Stimulated activated CD8-positive, alpha-beta memory T cell treated with anti-CD3 and anti-CD28 coated beads, Interleukin-7, amount 100 ng/mL, for 1 hour (primary cell): ENCODE results near the gene FBXO28.
A peak's percentile ranks its signal among the peaks of the same experiment; 100 is the strongest.
"Not testable (repeated sequence)": the region's sequence is repeated elsewhere in the genome, so short reads cannot be mapped to it uniquely, and the experiment has no call there.

Experiments used
- DNase-seq, 2 donors: peaks; one replicate each; pipeline ENCODE4 v3.0.0-alpha.2; 2020; ENCODE audit warnings: low read depth in 2 of 2

FBXO28 gene

DNA sequence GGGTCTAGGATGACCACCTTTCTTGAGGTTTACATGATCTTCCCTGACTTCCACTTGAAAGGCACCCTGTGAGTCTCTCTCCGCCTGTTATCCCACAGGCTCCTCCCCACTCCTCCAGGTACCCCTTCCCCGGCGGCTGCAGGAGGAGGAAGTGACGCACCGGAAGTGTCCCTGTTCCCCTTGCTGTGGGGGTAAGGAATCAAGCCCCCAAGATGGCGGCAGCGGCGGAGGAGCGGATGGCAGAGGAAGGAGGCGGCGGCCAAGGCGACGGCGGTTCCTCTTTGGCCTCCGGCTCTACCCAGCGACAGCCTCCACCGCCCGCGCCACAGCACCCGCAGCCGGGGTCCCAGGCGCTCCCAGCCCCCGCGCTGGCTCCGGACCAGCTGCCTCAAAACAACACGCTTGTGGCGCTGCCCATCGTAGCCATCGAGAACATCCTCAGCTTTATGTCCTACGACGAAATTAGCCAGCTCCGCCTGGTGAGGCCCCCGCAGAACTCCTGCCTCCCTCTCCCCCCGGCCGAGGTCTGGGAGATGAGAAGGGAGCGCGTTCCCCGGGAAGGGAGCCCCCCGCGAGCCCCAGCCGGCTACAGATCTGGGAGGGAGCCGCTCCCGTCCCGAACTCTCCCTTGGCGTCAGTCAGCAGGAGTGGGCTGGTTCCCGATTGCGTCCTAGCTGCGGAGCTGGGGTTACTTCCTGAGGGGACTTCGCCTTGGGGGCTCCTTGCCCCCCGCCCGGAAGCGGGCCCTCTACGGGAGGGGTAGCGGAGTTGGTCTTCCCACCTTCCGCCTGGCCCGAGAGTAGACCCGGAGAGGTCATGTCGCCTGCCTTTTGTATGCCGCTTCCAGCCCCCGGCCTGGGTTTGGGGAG is at the start of gene FBXO28:
TSS of gene FBXO28 (plus strand) at position 194 of the 869 bp plus-strand sequence. CDS start at position 213, 19 bp downstream.
- DNase-seq, result peak; percentile 83 to 85

- no peak for DNase-seq
Measured at GRCh38 chr1:224064150-224064549, 49.8 kb upstream of the FBXO28 start.

GRCh38 chr1:224065455-224065854 is 48.5 kb upstream of the FBXO28 start:
- no peak for DNase-seq

DNA sequence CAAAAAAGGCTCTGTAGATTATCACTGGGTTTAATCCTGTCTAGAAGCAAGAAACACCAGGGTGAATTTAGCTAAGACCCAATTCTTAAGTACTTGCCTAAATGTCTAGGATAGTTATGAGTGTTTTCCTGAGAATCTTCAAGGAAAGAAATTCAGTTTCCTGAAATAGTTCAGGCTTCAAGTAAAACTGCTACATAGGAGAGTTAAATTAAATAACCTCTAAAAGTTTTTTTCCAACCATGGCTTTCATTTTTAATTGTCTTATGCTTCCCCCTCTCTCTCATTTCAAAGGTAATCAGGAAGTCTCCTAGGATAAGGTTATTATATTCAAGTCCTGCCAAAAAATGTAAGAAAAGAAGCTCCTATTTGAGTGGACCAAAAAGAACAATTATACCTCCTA is 46.7 kb upstream of the FBXO28 start:
- DNase-seq, result no peak

DNA sequence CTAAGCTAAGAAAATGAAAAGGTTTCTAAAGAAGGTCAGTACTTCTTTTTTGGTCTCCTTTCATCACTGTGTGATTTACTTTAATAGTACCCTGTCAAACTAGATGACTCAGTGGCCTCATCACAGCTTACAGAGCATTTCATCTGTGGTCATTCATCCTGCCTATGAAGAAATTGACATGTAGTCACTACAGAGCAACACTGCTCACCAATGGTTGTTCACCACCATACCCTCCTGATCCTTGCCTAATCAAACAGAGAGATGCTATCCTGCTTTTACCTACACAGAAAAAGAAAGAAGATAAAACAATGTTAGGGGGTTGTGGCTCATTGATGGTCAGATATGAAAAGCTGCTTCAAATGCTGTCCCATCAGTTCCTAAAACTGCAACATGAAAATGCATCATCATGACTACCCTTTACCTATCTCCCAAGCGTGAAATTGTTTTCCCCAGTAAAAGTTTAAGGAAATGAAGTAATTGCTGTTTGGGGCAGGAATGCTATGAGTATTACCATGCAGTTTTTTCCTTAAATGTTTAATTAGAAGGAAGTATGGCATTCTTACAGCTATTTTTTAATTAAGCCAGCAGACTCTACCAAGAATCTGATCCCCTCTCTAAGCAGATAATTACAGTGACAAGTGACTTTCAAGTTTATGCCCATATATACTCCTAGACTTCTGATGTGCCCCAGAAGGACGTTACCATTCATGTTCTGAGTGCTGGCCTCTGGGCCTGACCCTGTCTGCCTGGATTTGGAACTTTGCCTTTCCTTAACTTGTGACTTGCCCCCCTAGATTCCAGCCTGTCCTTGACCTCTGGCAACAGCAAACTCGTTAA is 46.1 kb upstream of the FBXO28 start:
- no peak for DNase-seq

- DNase-seq, result no peak
Measured at GRCh38 chr1:224068458-224069072, 45.3 kb upstream of the FBXO28 start.

GRCh38 chr1:224069138-224069537 is 44.8 kb upstream of the FBXO28 start:
- DNase-seq, result no peak

DNA sequence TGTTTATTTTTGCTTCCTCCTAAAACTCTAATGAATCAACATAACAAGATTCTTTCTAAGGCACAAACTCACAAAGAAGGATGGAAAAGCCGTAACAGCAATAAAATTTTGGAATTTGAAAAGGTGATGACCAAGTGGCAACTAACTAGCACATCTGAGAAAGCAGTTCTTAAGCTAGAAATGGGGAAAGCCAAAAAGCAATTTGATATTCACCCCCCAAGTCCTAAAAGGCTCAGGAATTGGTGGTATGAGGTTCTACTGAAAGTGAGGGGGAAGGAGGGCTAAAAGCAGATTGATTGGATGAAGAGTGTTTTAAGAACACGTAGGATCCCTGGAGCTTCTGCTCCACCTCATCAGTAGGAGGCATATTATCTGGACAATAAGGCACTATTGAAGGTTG is 43.4 kb upstream of the FBXO28 start:
- no peak for DNase-seq

GRCh38 chr1:224076407-224076806 is 37.5 kb upstream of the FBXO28 start:
- DNase-seq, result no peak

DNA sequence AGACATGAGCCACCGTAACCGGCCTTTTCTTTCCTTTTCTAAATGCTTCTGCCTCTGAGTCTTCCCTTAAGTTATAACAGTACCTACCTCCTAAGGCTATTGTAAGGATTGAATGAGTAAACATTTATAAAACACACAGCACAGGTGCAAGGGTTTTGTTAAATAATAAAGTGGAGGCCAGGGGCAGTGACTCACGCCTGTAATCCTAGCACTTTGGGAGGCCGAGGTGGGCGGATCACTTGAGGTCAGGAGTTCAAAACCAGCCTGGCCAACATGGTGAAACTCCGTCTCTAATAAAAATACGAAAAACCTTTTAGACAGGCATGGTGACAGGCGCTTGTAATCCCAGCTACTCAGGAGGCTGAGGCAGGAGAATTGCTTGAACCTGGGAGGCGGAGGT is 34.3 kb upstream of the FBXO28 start:
- DNase-seq, result not testable (repeated sequence)

- DNase-seq, result no peak
Measured at GRCh38 chr1:224080115-224080774, 33.7 kb upstream of the FBXO28 start.

- no peak for DNase-seq
Measured at GRCh38 chr1:224081604-224082003, 32.3 kb upstream of the FBXO28 start.

DNA sequence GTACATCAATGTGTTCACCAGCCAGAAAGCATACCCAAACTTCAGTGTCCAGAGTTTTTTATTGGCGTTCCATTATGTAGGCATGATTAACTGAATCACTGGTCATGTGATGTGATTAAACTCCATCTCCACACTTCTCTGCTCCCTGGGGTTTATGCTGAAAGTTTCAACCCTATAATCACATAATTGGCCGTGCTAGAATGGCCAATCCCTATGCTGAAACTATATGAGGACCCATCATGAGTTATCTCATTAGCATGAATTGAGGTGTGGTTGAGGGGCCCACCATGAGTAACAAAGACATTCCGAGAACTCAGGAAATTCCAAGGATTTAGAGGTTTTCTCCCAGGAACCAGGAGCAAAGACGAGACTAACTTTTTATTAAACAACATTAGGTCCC is 31.8 kb upstream of the FBXO28 start:
- DNase-seq, result no peak

DNA sequence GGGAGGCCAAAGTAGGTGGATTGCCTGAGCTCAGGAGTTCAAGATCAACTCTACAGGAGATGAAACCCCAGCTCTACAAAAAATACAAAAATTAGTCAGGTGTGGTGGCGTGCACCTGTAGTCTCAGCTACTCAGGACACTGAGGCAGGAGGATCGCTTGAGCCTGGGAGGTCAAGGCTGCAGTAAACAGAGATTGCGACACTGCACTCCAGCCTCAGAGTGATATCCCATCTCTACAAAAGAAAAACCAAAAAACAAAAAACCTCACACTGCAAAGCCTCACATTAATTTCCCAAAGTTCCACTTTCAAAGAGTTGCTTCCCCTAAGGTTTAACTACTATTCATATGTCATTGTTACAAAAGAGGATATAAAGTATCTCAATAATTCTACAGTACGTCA is 29.0 kb upstream of the FBXO28 start:
- DNase-seq, result no peak

- DNase-seq, result no peak
Measured at GRCh38 chr1:224085421-224086108, 28.3 kb upstream of the FBXO28 start.

- no peak for DNase-seq
Measured at GRCh38 chr1:224087286-224087794, 26.6 kb upstream of the FBXO28 start.

DNA sequence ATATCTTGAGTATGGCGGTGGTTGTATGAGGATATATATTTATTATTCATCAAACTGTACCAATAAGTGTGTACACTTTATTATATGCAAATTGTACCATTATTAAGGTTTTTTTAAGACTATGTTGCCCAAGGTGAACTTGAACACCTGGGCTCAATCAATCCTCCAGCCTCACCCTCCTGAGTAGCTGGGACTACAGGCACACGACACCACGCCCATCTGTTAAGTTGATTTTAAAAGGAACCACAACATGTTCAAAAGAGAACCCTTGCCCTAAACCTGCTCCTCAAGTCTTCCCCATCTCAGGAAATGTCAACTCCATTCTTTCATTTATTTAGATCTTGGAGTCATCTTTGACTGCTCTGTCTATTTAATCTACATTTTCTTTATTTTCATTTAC is 24.3 kb upstream of the FBXO28 start:
- DNase-seq, result no peak

DNA sequence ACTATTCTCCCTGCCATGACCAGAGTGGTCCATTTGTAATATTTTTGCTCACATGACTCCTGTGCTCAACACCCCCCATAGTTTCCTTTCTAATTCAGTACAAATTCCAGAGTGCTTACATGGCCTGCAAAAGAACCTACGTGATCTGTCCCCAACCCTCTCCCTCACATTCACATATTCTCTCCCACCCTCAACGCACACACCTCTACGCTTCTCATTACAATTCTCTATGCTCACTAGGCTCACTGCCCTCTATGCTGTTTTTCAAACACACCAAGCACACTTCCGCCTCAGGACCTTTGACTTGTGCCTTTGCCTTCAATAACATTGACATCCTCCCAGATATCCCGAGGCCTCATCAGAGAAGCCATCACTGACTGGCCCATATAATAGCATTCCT is 23.8 kb upstream of the FBXO28 start:
- no peak for DNase-seq

- no peak for DNase-seq
Measured at GRCh38 chr1:224092111-224092510, 21.8 kb upstream of the FBXO28 start.

GRCh38 chr1:224092601-224093000 is 21.3 kb upstream of the FBXO28 start:
- no peak for DNase-seq

DNA sequence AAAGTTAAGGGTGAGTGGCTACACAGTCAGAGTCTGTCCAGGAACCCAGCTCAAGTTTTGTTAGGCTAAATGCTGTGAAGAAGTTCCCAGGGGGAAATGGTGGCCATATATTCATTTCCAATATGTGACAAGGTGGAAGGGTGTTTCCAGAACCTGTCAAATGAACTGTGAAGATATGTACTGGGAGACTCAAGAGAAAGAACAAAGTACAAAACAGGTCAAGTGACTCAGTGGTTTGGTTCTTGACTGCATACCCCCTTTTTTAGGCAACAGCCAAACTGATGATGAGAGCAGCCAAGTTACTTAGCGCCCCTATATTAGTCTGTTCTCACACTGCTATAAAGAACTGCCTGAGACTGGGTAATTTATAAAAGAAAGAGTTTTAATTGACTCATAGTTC is 18.6 kb upstream of the FBXO28 start:
- no peak for DNase-seq
